ENCODE measurements around the gene FAM78B. TPM values are rescaled to one million over a fixed set of nuclear protein-coding genes. Genes with fewer than 3 reads are reported as not detected.

FAM78B gene
- total and polyA plus RNA-seq, 10 of the 15 experiments (the other 5 are each of a cell fraction or from before 2014, with no cell fraction given), result 0.10 to 4.9 (median 1.6) TPM

DNA sequence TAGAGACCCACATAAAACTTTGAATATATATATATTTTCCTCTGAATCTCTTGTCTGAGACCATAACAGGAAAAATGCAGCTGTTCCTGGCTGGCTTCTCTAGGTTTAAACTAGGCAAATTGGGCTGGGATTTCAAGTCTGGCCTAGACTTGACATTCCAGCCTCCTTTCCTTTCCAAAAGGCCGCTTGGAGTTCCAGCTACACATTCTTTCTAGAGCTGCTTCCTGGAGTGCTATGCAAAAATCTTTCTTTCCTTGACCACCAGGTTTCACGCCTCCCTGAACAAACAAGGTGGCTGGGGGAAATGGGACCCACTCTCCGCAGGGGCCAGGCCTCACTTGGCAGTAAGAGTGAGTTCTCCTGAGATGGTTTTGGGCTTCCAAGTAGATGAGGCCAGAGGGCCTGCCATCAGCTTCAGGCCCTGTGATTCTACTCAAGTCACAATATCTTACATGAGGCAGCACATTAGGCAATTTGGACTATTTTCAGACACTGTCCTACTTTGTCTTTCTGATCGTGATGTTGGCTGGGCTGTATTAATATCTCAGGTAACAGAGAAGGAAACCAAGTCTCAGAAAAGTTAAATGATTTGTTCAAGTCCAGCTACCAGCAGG, 102.4 kb downstream of the FAM78B start:
- Histone ChIP-seq H3K4me1 (ENCODE audit: control insufficient read depth, insufficient read depth, low read length) (no peaks in the 10 kb centered on the region), H3K4me2 (ENCODE audit: control insufficient read depth, insufficient read depth) (no peak overlapping the region), H2AFZ (ENCODE audit: control insufficient read depth, low read depth, low read length) (no peak overlapping the region), H3K4me3 (no peak overlapping the region), H3K79me2 (ENCODE audit: control insufficient read depth, insufficient read depth, low read length) (no peaks in the 10 kb centered on the region), H3K27ac (ENCODE audit: control insufficient read depth, insufficient read depth) (no peak overlapping the region), H4K20me1 (ENCODE audit: control insufficient read depth, insufficient read depth) (no peaks in the 10 kb centered on the region), H3K9ac (ENCODE audit: control insufficient read depth, insufficient read depth, low read length) (no peak overlapping the region), H3K9me3 (replicated peaks; ENCODE audit: control insufficient read depth, insufficient read depth, low read length) (no peaks in the 10 kb centered on the region), H3K27me3 (replicated peaks in 1 of 2; ENCODE audit: control insufficient read depth in 2 of 2, insufficient read depth in 2 of 2, low read length in 1 of 2) (no peaks in the 10 kb centered on the region), H3K36me3 (ENCODE audit: control insufficient read depth in 2 of 2, insufficient read depth in 2 of 2, low read length in 1 of 2) (no peaks in the 10 kb centered on the region)
- CTCF ChIA-PET, result interaction anchor here (0.9 to 1.3 kb wide), 2 partner anchors 12 to 13 kb away, joined by 3 to 5 read pairs; no protein-coding TSS in a partner anchor
- RAD21 ChIA-PET (ENCODE audit: unreplicated experiment), result interaction anchor here (1.3 to 1.6 kb wide), 2 partner anchors 25 to 105 kb away, joined by 4 to 5 read pairs; no protein-coding TSS in a partner anchor
- ATAC-seq (no peak), FAIRE-seq (no peak), DNase-seq (ENCODE audit: low read depth, low spot score) (no peak)
- SMC1A ChIA-PET (ENCODE audit: uncharacterized antibody, unreplicated experiment), result no interaction called here
- WGBS (ENCODE audit: insufficient coverage, insufficient replicate concordance, low lambda C conversion rate, missing lambda C conversion rate), result 15% methylated on average over 4 of the region's 4 CpGs
- no TSS peak for BruUV-seq (replicated peaks)
- intact Hi-C loops (cut with micrococcal nuclease; ENCODE audit: unreplicated experiment), result no loop called here
- POLR2A ChIA-PET, result no interaction called here
- no peak for TF ChIP-seq RELA (IDR thresholded peaks at IDR 0.05; ENCODE audit: borderline replicate concordance, partially characterized antibody)
- TF ChIP-seq, protein P1, sequence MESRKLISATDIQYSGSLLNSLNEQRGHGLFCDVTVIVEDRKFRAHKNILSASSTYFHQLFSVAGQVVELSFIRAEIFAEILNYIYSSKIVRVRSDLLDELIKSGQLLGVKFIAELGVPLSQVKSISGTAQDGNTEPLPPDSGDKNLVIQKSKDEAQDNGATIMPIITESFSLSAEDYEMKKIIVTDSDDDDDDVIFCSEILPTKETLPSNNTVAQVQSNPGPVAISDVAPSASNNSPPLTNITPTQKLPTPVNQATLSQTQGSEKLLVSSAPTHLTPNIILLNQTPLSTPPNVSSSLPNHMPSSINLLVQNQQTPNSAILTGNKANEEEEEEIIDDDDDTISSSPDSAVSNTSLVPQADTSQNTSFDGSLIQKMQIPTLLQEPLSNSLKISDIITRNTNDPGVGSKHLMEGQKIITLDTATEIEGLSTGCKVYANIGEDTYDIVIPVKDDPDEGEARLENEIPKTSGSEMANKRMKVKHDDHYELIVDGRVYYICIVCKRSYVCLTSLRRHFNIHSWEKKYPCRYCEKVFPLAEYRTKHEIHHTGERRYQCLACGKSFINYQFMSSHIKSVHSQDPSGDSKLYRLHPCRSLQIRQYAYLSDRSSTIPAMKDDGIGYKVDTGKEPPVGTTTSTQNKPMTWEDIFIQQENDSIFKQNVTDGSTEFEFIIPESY (IDR thresholded peaks at IDR 0.05), result no peak
- no peak for TF ChIP-seq ETV6 (conservative IDR thresholded peaks at IDR 0.05 in 1 of 2, IDR thresholded peaks at IDR 0.05 in 1 of 2; ENCODE audit: borderline replicate concordance in 1 of 2, low read depth in 1 of 2)
- TF ChIP-seq, protein P2, sequence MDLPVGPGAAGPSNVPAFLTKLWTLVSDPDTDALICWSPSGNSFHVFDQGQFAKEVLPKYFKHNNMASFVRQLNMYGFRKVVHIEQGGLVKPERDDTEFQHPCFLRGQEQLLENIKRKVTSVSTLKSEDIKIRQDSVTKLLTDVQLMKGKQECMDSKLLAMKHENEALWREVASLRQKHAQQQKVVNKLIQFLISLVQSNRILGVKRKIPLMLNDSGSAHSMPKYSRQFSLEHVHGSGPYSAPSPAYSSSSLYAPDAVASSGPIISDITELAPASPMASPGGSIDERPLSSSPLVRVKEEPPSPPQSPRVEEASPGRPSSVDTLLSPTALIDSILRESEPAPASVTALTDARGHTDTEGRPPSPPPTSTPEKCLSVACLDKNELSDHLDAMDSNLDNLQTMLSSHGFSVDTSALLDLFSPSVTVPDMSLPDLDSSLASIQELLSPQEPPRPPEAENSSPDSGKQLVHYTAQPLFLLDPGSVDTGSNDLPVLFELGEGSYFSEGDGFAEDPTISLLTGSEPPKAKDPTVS (IDR thresholded peaks at IDR 0.05; ENCODE audit: low read depth, low read length), result no peak
- TF ChIP-seq, protein P3, sequence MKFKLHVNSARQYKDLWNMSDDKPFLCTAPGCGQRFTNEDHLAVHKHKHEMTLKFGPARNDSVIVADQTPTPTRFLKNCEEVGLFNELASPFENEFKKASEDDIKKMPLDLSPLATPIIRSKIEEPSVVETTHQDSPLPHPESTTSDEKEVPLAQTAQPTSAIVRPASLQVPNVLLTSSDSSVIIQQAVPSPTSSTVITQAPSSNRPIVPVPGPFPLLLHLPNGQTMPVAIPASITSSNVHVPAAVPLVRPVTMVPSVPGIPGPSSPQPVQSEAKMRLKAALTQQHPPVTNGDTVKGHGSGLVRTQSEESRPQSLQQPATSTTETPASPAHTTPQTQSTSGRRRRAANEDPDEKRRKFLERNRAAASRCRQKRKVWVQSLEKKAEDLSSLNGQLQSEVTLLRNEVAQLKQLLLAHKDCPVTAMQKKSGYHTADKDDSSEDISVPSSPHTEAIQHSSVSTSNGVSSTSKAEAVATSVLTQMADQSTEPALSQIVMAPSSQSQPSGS (IDR thresholded peaks at IDR 0.05; ENCODE audit: low read length), result no peak
- no peak for TF ChIP-seq NRF1 (conservative IDR thresholded peaks at IDR 0.05; ENCODE audit: low read depth, low read length)
- TF ChIP-seq SPI1 (IDR thresholded peaks at IDR 0.05; ENCODE audit: borderline replicate concordance, insufficient read depth, low read depth, low read length), result no peak
- TF ChIP-seq, protein P4, sequence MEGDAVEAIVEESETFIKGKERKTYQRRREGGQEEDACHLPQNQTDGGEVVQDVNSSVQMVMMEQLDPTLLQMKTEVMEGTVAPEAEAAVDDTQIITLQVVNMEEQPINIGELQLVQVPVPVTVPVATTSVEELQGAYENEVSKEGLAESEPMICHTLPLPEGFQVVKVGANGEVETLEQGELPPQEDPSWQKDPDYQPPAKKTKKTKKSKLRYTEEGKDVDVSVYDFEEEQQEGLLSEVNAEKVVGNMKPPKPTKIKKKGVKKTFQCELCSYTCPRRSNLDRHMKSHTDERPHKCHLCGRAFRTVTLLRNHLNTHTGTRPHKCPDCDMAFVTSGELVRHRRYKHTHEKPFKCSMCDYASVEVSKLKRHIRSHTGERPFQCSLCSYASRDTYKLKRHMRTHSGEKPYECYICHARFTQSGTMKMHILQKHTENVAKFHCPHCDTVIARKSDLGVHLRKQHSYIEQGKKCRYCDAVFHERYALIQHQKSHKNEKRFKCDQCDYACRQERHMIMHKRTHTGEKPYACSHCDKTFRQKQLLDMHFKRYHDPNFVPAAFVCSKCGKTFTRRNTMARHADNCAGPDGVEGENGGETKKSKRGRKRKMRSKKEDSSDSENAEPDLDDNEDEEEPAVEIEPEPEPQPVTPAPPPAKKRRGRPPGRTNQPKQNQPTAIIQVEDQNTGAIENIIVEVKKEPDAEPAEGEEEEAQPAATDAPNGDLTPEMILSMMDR (IDR thresholded peaks at IDR 0.05 in 2 of 3, conservative IDR thresholded peaks at IDR 0.05 in 1 of 3; ENCODE audit: control insufficient read depth in 2 of 3, extremely low read depth in 1 of 3, insufficient read depth in 1 of 3, low read depth in 3 of 3, low read length in 3 of 3), result no peak
- no peak for TF ChIP-seq BCL11A (IDR thresholded peaks at IDR 0.05; ENCODE audit: low read depth, low read length)
- TF ChIP-seq NR2F1 (conservative IDR thresholded peaks at IDR 0.05), result no peak
- TF ChIP-seq TAF1 (IDR thresholded peaks at IDR 0.05; ENCODE audit: borderline replicate concordance, low read depth, low read length), result no peak
- no peak for TF ChIP-seq EED (IDR thresholded peaks at IDR 0.05; ENCODE audit: low read depth)
- no peak for TF ChIP-seq SRF (IDR thresholded peaks at IDR 0.05; ENCODE audit: low read depth in 2 of 2, low read length in 2 of 2)
- TF ChIP-seq BMI1 (IDR thresholded peaks at IDR 0.05; ENCODE audit: borderline replicate concordance), result no peak
- TF ChIP-seq, protein P5, sequence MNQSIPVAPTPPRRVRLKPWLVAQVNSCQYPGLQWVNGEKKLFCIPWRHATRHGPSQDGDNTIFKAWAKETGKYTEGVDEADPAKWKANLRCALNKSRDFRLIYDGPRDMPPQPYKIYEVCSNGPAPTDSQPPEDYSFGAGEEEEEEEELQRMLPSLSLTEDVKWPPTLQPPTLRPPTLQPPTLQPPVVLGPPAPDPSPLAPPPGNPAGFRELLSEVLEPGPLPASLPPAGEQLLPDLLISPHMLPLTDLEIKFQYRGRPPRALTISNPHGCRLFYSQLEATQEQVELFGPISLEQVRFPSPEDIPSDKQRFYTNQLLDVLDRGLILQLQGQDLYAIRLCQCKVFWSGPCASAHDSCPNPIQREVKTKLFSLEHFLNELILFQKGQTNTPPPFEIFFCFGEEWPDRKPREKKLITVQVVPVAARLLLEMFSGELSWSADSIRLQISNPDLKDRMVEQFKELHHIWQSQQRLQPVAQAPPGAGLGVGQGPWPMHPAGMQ (IDR thresholded peaks at IDR 0.05; ENCODE audit: borderline replicate concordance), result no peak
- in situ Hi-C loops (cut with MboI), result no loop called here

Measured in GM12878 (cell line).